Choroid plexus epithelial cell (primary cell): Measurements from ENCODE around the gene UFSP2.

ENCODE experiments used
- DNase-seq: peaks from one replicate; pipeline ENCODE4 v3.0.0-alpha.2; 2010; ENCODE audit warnings: low read depth
- H3K4me3 ChIP-seq: 2 replicates; pipeline ENCODE4 v1.5.1; 2011; ENCODE audit warnings: low read depth, mild to moderate bottlenecking, control low read depth, low read length, moderate library complexity
- TF ChIP-seq, protein P1 (sequence below): conservative IDR thresholded peaks from 2 replicates; pipeline ENCODE4 v1.5.1; 2011; ENCODE audit warnings: low read depth, mild to moderate bottlenecking, control low read depth, inconsistent platforms, low read length, moderate library complexity

The UFSP2 gene, protein sequence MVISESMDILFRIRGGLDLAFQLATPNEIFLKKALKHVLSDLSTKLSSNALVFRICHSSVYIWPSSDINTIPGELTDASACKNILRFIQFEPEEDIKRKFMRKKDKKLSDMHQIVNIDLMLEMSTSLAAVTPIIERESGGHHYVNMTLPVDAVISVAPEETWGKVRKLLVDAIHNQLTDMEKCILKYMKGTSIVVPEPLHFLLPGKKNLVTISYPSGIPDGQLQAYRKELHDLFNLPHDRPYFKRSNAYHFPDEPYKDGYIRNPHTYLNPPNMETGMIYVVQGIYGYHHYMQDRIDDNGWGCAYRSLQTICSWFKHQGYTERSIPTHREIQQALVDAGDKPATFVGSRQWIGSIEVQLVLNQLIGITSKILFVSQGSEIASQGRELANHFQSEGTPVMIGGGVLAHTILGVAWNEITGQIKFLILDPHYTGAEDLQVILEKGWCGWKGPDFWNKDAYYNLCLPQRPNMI

DNA sequence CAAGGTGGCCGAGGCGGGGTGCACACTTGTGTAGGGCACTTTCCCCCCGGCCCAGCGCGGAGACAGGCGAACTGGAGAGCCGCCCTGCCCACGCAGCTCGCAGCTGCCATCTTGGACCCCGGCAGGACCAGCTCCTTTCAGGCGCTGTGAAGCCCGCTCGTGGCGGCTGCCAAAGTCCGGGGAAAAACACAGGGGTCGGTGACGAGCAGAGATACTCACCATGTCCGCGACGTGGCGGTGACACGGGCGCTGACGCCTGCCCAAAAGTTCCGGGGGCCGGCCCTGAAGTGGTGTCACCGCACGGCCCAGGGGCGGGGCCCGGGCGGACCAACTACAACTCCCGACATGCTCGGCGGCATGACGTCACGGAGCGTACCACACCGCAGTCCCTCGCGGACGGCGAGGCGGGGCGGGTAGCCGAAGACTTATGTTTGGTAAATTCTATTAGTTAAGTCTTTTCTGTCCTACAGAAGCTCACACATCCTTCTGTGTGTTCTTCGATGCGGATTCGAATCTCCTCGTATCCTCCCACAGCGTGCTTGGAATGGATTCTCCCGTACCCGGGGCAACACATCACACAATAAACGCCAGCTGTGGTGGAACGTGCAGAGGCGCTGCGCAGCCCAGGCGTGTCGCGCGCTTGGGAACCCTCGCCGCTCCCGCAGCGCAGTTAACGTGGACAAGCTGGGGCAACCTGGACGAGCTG, at the start of gene UFSP2:
Gene UFSP2, minus strand, starts transcription at position 318 of the 706 bp plus-strand sequence. Its CDS starts 96 bp downstream, at position 222.
- H3K4me3 ChIP-seq: peak within 1 kb of the TSS; percentile 94
- TF ChIP-seq, protein P1, sequence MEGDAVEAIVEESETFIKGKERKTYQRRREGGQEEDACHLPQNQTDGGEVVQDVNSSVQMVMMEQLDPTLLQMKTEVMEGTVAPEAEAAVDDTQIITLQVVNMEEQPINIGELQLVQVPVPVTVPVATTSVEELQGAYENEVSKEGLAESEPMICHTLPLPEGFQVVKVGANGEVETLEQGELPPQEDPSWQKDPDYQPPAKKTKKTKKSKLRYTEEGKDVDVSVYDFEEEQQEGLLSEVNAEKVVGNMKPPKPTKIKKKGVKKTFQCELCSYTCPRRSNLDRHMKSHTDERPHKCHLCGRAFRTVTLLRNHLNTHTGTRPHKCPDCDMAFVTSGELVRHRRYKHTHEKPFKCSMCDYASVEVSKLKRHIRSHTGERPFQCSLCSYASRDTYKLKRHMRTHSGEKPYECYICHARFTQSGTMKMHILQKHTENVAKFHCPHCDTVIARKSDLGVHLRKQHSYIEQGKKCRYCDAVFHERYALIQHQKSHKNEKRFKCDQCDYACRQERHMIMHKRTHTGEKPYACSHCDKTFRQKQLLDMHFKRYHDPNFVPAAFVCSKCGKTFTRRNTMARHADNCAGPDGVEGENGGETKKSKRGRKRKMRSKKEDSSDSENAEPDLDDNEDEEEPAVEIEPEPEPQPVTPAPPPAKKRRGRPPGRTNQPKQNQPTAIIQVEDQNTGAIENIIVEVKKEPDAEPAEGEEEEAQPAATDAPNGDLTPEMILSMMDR: no peak
- DNase-seq: peak; percentile 89

DNA sequence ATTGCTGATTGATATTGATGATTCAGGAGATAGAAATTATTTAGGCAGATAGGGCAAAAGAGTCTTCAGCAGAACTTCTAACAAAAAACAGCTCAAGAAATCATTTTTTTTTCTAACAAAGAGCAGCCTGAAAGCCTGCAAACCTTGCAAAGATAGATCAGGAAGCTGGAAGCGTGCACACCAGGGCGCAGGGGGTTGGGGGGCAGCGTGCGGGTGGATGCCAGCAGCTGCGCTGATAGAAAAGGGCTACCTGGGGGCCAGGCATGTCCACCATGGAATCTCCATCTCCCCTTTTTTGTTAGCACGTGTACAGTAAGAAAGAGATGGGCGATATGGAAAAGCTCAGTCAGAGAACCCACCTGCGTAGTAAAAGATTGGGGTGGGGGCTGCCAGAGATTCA, 47.5 kb upstream of the UFSP2 start:
- H3K4me3 ChIP-seq: no peak overlapping the region
- DNase-seq: no peak
- TF ChIP-seq, protein P1: no peak

DNA sequence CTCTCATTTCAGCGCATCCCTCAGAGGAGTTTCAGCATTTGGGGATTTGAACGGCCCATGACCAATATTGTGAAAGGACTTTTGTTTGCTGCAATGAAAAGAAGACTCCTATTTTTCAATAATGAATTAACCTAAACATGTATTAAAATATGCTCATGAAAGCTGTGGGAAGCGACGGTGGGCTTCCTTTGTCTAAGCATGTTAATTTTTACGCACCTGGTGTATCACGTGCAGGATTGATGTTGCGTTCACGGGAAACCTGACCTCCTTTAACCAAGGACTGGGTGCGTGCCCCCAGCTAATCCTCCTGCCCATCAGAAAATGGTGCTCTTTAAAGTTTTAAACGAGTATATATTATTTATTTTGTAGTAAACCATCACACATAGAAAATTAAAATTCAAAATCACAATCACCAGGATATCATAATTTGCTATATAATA, 46.4 kb upstream of the UFSP2 start:
- DNase-seq: no peak
- peak overlapping the region; percentile 75 for H3K4me3 ChIP-seq
- TF ChIP-seq, protein P1: no peak

DNA sequence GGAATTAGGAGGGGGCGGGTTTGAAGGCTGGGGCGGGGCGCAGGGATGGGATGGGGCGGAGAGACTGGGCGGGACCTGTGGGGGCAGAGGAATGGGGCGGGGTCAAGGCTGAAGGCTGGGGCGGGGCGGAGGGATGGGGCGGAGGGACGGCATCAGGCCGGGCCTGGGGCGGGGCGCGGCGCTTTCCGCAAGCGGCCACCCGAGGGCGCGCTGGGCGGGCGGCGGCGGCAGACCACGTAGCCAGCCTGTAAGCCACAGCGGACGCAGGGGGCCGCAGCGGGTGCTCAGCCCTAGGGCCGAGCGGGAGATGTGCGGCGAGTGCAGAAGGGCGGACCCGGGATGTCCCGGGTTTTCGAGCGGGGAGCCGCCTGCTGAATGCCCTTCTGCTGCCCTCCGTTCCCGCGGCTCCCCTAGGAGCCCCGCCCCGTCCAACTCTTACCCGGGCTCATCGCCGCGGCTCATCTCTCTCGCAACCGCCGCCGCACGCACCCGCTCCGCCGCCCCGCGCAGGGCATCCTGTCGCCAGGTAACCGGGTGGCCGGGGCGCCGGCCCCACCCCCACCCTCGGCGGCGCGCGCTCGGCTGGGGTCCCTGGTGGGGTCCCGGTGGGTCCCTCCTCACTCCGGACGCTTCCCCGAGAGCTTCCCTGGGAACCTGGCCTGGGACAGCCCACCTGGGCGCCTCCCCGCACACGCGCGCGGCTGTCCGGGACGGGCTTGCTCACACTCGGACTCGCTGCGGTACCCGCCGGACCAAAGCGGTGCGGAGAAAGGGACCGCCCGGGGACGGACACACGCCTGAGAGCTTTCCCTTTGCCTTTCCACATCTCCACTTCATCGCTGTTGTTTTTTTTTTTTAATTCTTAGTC, 45.7 kb upstream of the UFSP2 start, which contains the start of gene CCDC110:
Gene CCDC110, minus strand, starts transcription at position 499 of the 868 bp plus-strand sequence. Its CDS starts 50 bp downstream, at position 449.
- peak; percentile 98 for DNase-seq
- TF ChIP-seq, protein P1: peak; percentile 44
- peak within 1 kb of the TSS; percentile 75 for H3K4me3 ChIP-seq

DNA sequence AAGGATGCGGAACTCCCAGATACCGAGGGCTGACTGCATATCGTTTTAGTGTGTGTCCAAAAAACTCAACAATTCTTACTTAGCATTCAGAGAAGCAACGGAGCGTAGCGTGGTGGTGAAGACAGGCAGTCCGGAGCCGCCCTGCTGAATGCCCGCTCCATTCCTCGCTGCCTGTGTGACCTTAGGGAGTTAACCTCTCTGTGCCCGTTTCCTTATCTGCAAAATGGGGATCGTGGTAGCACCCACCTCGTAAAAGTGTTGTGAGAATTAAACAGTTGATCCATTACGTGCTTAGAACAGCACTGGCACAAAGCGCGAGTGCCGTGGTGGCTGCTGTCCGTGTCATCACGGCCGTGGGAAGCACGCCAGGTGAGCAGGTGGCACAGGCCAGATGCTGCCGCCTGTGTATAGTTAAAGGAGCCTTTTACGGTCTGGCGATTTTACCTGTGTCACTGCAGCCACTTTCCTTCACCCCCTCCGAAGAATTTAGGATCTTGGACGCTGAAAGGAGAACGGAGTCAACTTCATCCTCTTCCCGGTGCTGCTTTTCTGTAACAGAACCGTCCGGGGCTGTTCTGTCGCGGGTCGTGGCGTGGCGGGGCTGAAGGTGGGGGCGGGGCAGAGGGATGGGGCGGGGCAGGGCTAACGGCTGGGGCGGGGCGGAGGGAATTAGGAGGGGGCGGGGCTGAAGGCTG, 44.9 kb upstream of the UFSP2 start:
- DNase-seq: peak; percentile 41
- peak overlapping the region; percentile 74 for H3K4me3 ChIP-seq
- TF ChIP-seq, protein P1: no peak
